Ovary (tissue), 3 donors: ENCODE data around the gene HOXD1.

Source experiments
- EP300 ChIP-seq: sonication (generic); formaldehyde crosslinking; IDR thresholded peaks from one replicate; pipeline ENCODE4 v1.6.1; 2017; ENCODE audit warnings: antibody characterized with exemption
- POLR2A ChIP-seq: fragments of 450-650 bp; IDR thresholded peaks from one replicate; pipeline ENCODE4 v1.6.1; 2017; ENCODE audit warnings: antibody characterized with exemption, mild to moderate bottlenecking, moderate library complexity
- TF ChIP-seq, protein P1 (sequence below), 3 donors: fragments of 450-650 bp in 2 of 3; fragments of 200-600 bp in 1 of 3; IDR thresholded peaks; one replicate each; pipeline versions ENCODE4 v1.5.1 to v1.8.0; 2016 to 2022; ENCODE audit warnings: antibody characterized with exemption in 3 of 3, mild to moderate bottlenecking in 1 of 3
- donor health status: DM: no; HTN: no; CAD: no.

DNA sequence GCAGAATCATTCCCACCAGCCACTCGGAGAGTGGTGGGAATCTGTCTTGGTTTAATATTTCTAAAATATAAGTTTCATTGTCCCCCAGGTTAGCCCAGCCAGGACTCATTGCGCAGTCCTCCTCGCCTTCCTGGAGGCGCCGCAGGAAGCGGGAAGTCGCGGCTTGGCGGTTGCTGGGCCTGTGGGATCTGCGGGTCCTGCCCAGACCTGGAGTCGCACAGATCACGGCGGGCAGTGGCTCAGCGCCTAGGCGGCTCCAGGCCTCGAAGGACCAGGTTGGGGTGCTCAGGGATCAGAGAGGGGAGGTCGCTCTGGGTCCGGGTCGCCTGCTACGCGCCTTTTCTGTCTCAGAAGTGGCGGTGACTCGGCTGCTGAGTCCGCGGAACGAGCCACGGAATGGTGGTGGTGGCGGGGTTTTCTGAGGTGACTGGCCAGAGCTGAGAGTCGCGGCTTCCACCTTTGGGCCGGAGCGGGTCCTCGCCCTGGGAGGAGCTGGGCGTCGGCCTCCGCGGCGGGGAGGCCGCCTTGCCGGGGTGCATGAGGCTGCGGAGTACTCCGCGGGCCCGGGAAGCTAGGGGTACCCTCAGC, 28.7 kb upstream of the HOXD1 start:
- TF ChIP-seq, protein P1, sequence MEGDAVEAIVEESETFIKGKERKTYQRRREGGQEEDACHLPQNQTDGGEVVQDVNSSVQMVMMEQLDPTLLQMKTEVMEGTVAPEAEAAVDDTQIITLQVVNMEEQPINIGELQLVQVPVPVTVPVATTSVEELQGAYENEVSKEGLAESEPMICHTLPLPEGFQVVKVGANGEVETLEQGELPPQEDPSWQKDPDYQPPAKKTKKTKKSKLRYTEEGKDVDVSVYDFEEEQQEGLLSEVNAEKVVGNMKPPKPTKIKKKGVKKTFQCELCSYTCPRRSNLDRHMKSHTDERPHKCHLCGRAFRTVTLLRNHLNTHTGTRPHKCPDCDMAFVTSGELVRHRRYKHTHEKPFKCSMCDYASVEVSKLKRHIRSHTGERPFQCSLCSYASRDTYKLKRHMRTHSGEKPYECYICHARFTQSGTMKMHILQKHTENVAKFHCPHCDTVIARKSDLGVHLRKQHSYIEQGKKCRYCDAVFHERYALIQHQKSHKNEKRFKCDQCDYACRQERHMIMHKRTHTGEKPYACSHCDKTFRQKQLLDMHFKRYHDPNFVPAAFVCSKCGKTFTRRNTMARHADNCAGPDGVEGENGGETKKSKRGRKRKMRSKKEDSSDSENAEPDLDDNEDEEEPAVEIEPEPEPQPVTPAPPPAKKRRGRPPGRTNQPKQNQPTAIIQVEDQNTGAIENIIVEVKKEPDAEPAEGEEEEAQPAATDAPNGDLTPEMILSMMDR (IDR thresholded peaks at IDR 0.05): no peak
- TF ChIP-seq POLR2A: no peak
- TF ChIP-seq EP300: no peak
